C4-2B (cell line): ENCODE data around the gene PYHIN1.
"Not testable (repeated sequence)": the region's sequence is repeated elsewhere in the genome, so short reads cannot be mapped to it uniquely, and the experiment has no call there.

Experiments used
- ZFX ChIP-seq: fragments of 450-650 bp; IDR thresholded peaks from 2 replicates; pipeline ENCODE4 v1.6.1; 2017
- TF ChIP-seq, protein P1 (sequence below): fragments of 450-650 bp; conservative IDR thresholded peaks from 2 replicates; pipeline ENCODE4 v1.5.1; 2017; ENCODE audit warnings: mild to moderate bottlenecking

- TF ChIP-seq, protein P1, sequence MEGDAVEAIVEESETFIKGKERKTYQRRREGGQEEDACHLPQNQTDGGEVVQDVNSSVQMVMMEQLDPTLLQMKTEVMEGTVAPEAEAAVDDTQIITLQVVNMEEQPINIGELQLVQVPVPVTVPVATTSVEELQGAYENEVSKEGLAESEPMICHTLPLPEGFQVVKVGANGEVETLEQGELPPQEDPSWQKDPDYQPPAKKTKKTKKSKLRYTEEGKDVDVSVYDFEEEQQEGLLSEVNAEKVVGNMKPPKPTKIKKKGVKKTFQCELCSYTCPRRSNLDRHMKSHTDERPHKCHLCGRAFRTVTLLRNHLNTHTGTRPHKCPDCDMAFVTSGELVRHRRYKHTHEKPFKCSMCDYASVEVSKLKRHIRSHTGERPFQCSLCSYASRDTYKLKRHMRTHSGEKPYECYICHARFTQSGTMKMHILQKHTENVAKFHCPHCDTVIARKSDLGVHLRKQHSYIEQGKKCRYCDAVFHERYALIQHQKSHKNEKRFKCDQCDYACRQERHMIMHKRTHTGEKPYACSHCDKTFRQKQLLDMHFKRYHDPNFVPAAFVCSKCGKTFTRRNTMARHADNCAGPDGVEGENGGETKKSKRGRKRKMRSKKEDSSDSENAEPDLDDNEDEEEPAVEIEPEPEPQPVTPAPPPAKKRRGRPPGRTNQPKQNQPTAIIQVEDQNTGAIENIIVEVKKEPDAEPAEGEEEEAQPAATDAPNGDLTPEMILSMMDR = not testable (repeated sequence)
- TF ChIP-seq ZFX = not testable (repeated sequence)
These were observed 75.0 kb downstream of the PYHIN1 start for GRCh38 chr1:159006210-159006807.
